Activated naive CD8-positive, alpha-beta T cell (primary cell): ENCODE measurements around the gene DHX58.

Experiments
- H3K27ac Mint-ChIP-seq: one replicate; pipeline ENCODE4 v1.8.0; 2021; ENCODE audit warnings: mixed read lengths
- H3K27me3 Mint-ChIP-seq: one replicate; pipeline ENCODE4 v1.8.0; 2021; ENCODE audit warnings: mixed read lengths
- H3K36me3 Mint-ChIP-seq: one replicate; pipeline ENCODE4 v1.8.0; 2021; ENCODE audit warnings: mixed read lengths
- H3K4me1 Mint-ChIP-seq: one replicate; pipeline ENCODE4 v1.8.0; 2021; ENCODE audit warnings: low read depth, mixed read lengths
- H3K4me3 Mint-ChIP-seq: one replicate; pipeline ENCODE4 v1.8.0; 2021; ENCODE audit warnings: mild to moderate bottlenecking, mixed read lengths
- H3K9me3 Mint-ChIP-seq: one replicate; pipeline ENCODE4 v1.8.0; 2021; ENCODE audit warnings: low read depth, mixed read lengths

The DHX58 gene

GRCh38 chr17:42062681-42063080 lies 49.8 kb downstream of the DHX58 start:
- Mint-ChIP-seq H3K9me3 (no peaks in the 10 kb centered on the region), H3K27me3 (no peaks in the 10 kb centered on the region), H3K4me1 (peaks cover 27% of the 10 kb centered on the region), H3K4me3 (no peak overlapping the region), H3K27ac (no peak overlapping the region), H3K36me3 (no peaks in the 10 kb centered on the region)

- Mint-ChIP-seq H3K4me1 (peaks cover 27% of the 10 kb centered on the region), H3K27ac (no peak overlapping the region), H3K36me3 (no peaks in the 10 kb centered on the region), H3K4me3 (no peak overlapping the region), H3K27me3 (no peaks in the 10 kb centered on the region), H3K9me3 (no peaks in the 10 kb centered on the region)
Observed at GRCh38 chr17:42061646-42062487, 50.6 kb downstream of the DHX58 start.

- Mint-ChIP-seq H3K36me3 (no peaks in the 10 kb centered on the region), H3K4me1 (peaks cover 25% of the 10 kb centered on the region), H3K4me3 (no peak overlapping the region), H3K27me3 (no peaks in the 10 kb centered on the region), H3K27ac (no peak overlapping the region), H3K9me3 (no peaks in the 10 kb centered on the region)
Observed at GRCh38 chr17:42060231-42060630, 52.3 kb downstream of the DHX58 start.

- Mint-ChIP-seq H3K4me3 (no peak overlapping the region), H3K27me3 (peaks cover 2% of the 10 kb centered on the region), H3K9me3 (no peaks in the 10 kb centered on the region), H3K36me3 (no peaks in the 10 kb centered on the region), H3K4me1 (peaks cover 21% of the 10 kb centered on the region), H3K27ac (no peak overlapping the region)
Observed at GRCh38 chr17:42059815-42060214, 52.7 kb downstream of the DHX58 start.

GRCh38 chr17:42058063-42058462 lies 54.5 kb downstream of the DHX58 start:
- Mint-ChIP-seq H3K27me3 (peaks cover 4% of the 10 kb centered on the region), H3K27ac (no peak overlapping the region), H3K4me3 (no peak overlapping the region), H3K36me3 (no peaks in the 10 kb centered on the region), H3K4me1 (peaks cover 3% of the 10 kb centered on the region), H3K9me3 (no peaks in the 10 kb centered on the region)

- Mint-ChIP-seq H3K9me3 (no peaks in the 10 kb centered on the region), H3K4me3 (no peak overlapping the region), H3K36me3 (no peaks in the 10 kb centered on the region), H3K4me1 (no peaks in the 10 kb centered on the region), H3K27ac (no peak overlapping the region), H3K27me3 (peaks cover 11% of the 10 kb centered on the region)
Observed at GRCh38 chr17:42056635-42057034, 55.9 kb downstream of the DHX58 start.

GRCh38 chr17:42055496-42055895 lies 57.0 kb downstream of the DHX58 start:
- H3K4me1 Mint-ChIP-seq = peaks cover 2% of the 10 kb centered on the region
- peaks cover 11% of the 10 kb centered on the region for H3K27me3 Mint-ChIP-seq
- no peak overlapping the region for H3K4me3 Mint-ChIP-seq
- no peaks in the 10 kb centered on the region for H3K36me3 Mint-ChIP-seq
- no peak overlapping the region for H3K27ac Mint-ChIP-seq
- H3K9me3 Mint-ChIP-seq = no peaks in the 10 kb centered on the region

- Mint-ChIP-seq H3K27ac (no peak overlapping the region), H3K9me3 (no peaks in the 10 kb centered on the region), H3K4me1 (peaks cover 2% of the 10 kb centered on the region), H3K27me3 (peaks cover 11% of the 10 kb centered on the region), H3K4me3 (no peak overlapping the region), H3K36me3 (no peaks in the 10 kb centered on the region)
Observed at GRCh38 chr17:42055027-42055426, 57.5 kb downstream of the DHX58 start.

GRCh38 chr17:42053731-42054500 lies 58.6 kb downstream of the DHX58 start:
- no peaks in the 10 kb centered on the region for H3K36me3 Mint-ChIP-seq
- peaks cover 14% of the 10 kb centered on the region for H3K27me3 Mint-ChIP-seq
- H3K4me3 Mint-ChIP-seq = no peak overlapping the region
- no peak overlapping the region for H3K27ac Mint-ChIP-seq
- no peaks in the 10 kb centered on the region for H3K9me3 Mint-ChIP-seq
- peaks cover 2% of the 10 kb centered on the region for H3K4me1 Mint-ChIP-seq

- Mint-ChIP-seq H3K27me3 (peaks cover 14% of the 10 kb centered on the region), H3K4me3 (no peak overlapping the region)
Observed at GRCh38 chr17:42052346-42052877, 60.1 kb downstream of the DHX58 start.

GRCh38 chr17:42051645-42052044 lies 60.9 kb downstream of the DHX58 start:
- no peaks in the 10 kb centered on the region for H3K36me3 Mint-ChIP-seq
- H3K9me3 Mint-ChIP-seq = no peaks in the 10 kb centered on the region
- H3K4me1 Mint-ChIP-seq = peaks cover 2% of the 10 kb centered on the region
- H3K27ac Mint-ChIP-seq = no peak overlapping the region
- peak overlapping the region; percentile 84 for H3K4me3 Mint-ChIP-seq
- peaks cover 14% of the 10 kb centered on the region for H3K27me3 Mint-ChIP-seq

More at GRCh38 chr17:42052346-42052877, 60.1 kb downstream of the DHX58 start:
- H3K36me3 Mint-ChIP-seq = no peaks in the 10 kb centered on the region
- H3K9me3 Mint-ChIP-seq = no peaks in the 10 kb centered on the region
- no peak overlapping the region for H3K27ac Mint-ChIP-seq
- H3K4me1 Mint-ChIP-seq = peaks cover 2% of the 10 kb centered on the region
